LHCN-M2 (cell line): Measurements from ENCODE around the gene MIB2. TPM values are rescaled to one million over a fixed set of nuclear protein-coding genes. Genes with fewer than 3 reads are reported as not detected.
A peak's percentile ranks its signal among the peaks of the same experiment; 100 is the strongest.
"Not testable (repeated sequence)": the region's sequence is repeated elsewhere in the genome, so short reads cannot be mapped to it uniquely, and the experiment has no call there.

Experiments used
- DNase-seq: peaks from one replicate; pipeline ENCODE4 v3.0.0-alpha.2; 2012; ENCODE audit warnings: low read depth
- polyA plus RNA-seq: library from polyadenylated mRNA; unstranded; fragments of >200 nt; gene quantifications from one replicate; pipeline ENCODE4 v1.2.1, GENCODE V29; 2012; ENCODE audit warnings: missing spikeins
- total RNA-seq: library from RNA; depleted of rRNA; stranded (reverse); fragments of >200 nt; gene quantifications from 2 replicates; pipeline ENCODE4 v1.2.3, GENCODE V29; 2014; rRNA removed

Gene MIB2
- total RNA-seq = 43.6 and 63.4 TPM in 2 replicates
- polyA plus RNA-seq = 21.8 TPM

DNA sequence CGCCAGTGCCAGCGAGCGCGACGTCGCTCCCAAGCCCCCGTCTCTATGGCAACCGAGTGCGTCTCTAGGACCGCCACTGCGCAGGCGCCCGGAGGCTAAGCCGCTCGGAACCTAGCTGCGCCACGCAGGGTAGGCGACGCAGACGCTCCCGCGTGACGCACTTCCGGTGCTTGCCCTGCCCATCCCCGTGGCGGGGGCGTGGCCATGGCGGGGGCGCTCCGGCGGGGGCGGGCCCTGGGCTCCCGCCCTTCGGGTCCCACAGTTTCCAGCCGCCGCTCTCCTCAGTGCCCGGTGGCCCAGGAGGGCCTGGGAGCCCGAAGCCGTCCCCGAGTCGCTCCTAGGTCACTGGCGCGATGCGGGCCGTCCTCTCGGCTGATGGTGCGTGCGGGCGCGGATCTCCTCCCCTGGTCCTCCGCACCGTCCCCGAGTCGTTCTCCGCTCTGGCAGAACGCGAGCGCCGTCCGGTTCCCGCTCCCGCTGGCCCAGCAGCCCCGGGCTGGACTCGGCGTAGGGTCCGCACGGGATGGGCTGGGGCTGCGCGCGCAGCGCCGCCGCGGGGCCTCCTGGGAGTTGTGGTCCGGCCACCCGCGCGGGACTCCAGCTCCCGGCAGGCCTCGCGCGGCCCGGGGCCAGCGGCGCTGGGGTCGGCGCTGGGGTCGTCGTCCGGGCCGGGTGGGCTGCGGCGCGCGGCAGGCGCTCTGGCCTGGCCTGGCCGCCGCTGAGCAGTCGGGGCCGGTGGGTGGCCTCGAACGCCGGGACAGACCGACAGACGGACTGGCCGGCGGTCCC is at the start of gene MIB2:
MIB2 (plus strand) TSS at position 245 of the 789 bp plus-strand sequence. CDS start 7,953 bp downstream, outside the sequence.
- DNase-seq = peak; percentile 92

GRCh38 chr1:1567152-1567875 is 48.0 kb upstream of the MIB2 start:
- DNase-seq = peak; percentile 86

DNA sequence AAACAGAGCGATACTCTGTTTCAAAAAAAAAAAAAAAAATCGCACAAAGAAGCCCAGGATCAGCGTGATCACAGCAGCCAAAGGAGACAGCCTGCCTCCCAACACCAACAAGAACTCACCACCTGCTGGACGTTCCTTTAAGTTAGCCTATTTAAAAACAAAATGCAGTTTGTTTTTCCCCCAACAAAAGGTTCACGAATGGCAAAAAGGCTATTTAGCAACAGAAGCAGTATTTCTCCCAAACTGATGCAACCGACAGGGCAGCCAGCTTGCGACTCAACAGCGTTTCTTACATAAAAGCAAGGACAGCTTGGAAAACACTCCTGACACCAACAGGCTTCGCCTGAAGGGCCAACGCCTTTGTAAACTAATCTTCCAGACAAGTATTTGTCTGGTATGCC is 47.4 kb upstream of the MIB2 start:
- no peak for DNase-seq

DNA sequence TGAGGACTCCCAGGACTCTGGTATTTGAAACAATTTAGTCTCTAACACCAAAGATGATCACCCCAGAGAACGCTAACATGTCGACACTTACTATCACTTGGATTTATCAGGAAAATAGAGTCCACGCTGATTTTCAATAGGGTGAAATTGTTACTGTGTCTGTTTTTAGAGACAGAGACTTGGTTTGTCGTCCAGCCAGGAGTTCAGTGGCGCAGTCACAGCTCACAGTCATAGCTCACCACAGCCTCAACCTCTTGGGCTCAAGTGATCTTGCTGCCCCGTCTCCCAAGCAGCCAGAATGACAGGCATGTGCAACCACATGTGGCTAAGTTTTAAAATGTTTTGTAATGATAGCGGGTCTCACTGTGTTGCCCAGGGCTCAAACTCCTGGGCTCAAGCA is 46.0 kb upstream of the MIB2 start:
- DNase-seq = no peak

DNA sequence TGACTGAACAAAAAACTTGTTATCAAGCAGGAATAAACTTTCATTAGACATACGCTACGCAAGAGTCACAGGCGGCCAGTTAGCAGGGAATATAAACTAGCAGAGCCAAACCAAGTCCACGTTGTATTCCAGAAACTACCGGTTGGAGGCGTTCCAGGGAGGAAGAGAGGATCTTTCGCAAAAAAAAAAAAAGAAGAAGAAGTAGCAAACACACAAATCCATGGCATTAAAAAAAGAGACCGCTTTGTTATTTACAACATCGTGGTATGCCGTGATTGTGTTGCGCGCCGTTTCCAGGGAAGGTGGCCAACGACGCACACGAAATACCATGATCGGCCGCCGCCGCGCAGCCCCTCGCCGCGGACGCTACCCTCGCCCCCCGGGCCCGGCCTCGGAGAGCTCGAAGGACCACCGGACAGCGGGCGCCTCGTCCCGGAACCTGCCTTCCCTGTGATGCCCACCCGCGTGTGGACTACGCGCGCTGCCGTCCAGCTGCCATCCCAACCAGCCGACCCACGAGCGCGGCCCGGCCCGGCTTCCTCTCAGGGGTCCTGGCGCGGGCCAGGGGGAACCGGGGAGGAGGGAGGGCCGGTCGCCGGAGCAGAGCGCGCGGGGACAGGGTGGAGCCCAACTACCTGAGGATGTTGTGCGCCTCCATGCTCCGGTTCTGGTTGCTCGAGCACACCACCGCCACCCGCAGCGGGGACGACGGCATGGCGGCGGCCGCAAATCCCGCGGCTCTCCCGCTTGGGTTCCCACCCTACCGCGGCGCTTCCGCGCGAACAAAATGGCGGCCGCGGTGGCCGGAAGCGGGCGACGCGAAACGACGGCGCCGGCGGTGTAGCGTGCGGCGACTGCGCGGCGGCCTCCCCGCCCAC is 41.2 kb upstream of the MIB2 start:
- DNase-seq = peak; percentile 63

- peak; percentile 88 for DNase-seq
Observed at GRCh38 chr1:1574721-1575537, 40.4 kb upstream of the MIB2 start, which contains the start of gene SSU72. TSS of gene SSU72 (minus strand) at chr1:1574863. CDS start at chr1:1574557, 306 bp downstream.

DNA sequence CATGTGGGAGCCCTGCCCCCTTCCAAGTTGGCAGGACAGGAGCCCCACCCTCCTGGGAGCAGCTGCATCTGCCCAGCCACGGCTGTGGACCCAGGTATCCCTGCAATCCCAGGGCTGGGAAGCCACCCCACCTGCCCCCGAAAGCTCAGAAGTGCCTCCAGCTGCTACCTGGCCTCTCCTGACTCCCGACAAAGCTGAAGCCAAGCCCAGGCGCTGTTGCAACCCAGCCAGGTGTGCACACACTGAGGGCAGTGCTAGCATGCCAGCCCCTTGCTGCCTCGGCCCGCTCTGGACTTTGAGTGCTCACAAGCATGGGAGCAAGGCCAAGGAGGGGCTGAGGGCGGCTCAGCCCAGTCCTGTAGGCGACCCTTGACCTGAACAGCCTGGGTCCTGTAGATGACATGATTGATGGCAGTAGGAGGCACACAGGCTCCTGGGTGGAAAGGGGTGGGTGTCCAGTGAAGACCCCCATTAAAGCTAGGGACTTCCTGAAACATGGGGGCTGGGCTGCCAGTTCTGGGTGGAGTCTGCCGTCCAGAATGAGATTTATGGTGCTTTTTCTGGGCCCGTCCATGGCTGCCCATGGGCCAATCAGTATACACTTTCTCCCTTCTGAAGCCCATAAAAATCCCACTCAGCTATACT is 37.8 kb upstream of the MIB2 start:
- DNase-seq = no peak

GRCh38 chr1:1578371-1578940 is 36.8 kb upstream of the MIB2 start:
- DNase-seq = no peak

DNA sequence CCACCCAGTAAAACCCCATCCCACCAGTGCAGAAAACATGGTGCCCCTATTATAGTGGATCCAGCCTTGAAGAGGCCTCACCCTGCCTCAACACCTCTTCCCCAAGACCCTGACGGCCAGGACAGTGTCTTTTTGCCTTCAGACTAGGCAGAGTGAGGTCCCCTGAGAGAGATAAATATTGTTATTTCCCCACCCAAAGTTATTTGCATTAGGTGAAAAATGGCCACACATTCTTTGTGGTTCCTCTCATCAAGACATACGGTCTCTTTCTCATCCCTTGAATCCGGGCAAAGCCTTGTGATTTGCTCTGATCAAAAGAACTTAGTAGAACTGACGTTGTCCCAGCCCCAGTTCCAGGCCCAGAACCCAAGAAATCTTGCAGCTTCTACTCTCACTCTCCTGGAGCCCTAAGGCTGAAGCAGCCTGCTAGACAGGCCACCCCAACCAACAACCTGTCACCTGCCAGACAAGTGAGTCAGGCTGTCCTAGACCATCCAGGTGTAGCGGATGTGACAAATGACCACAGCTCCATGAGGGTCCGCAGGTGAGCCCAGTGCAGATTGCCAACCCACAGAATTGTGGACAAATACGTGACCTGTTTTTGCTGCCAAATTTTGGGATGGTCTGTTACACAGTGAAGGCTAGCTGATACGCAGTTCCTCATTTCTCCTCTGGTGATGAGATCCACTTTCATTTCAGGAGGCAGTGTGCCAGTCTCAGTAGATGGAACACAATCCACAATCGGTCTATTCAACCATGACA is 32.5 kb upstream of the MIB2 start:
- no peak for DNase-seq

GRCh38 chr1:1583347-1584010 is 31.8 kb upstream of the MIB2 start:
- DNase-seq = no peak

DNA sequence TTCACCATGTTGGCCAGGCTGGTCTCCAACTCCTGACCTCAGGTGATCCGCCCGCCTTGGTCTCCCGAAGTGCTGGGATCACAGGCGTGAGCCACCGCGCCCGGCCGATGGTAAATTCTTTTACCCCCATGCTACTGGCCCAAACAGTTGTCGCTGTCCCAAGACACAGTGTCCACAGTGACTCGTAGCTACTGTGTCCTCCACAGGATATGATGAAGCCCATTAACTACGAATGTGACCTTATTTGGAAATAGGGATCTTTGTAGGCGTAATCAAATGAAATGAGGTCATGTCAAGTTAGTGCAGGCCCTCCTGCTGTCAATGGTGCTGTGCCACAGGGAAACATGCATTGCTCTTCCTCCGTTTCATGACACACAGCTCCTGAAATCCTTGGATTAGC is 23.8 kb upstream of the MIB2 start:
- DNase-seq = peak; percentile 34

- no peak for DNase-seq
Observed at GRCh38 chr1:1593834-1594601, 21.3 kb upstream of the MIB2 start.

GRCh38 chr1:1594602-1595260 is 20.6 kb upstream of the MIB2 start:
- no peak for DNase-seq

- DNase-seq = not testable (repeated sequence)
Observed at GRCh38 chr1:1595341-1595740, 20.0 kb upstream of the MIB2 start.

GRCh38 chr1:1596493-1597274 is 18.6 kb upstream of the MIB2 start:
- DNase-seq = no peak

GRCh38 chr1:1597275-1597930 is 17.9 kb upstream of the MIB2 start:
- no peak for DNase-seq
